Measurements from ENCODE around the gene REC8.
"Not testable (repeated sequence)": the region's sequence is repeated elsewhere in the genome, so short reads cannot be mapped to it uniquely, and the experiment has no call there.

The REC8 gene

GRCh38 chr14:24183014-24183481, 11.2 kb downstream of the REC8 start:
- DNase-seq (ENCODE audit: low read depth) = no peak

- no peak for DNase-seq (ENCODE audit: low read depth)
Measured at GRCh38 chr14:24184104-24184970, 12.5 kb downstream of the REC8 start.

DNA sequence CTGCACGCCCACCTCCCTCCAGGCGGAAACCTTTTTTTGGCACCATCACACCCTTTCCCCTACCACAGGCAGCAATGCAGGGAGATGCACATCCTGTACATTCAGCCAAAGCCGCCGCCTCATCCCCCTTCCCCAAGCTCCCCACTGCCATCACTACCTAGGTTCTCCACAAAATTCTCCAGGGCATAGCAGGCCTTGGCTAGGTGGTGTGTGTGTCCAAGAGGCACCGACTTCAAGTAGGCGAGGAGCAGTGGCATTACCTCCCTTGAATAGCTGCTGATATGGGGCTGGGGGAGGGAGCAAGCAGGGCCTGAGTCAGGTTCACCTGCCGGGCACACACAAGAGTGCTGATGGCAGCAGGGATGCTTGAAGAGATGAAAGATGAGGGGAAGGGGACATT, 13.1 kb downstream of the REC8 start:
- DNase-seq (ENCODE audit: low read depth) = no peak

GRCh38 chr14:24185741-24186140, 13.9 kb downstream of the REC8 start:
- no peak for DNase-seq (ENCODE audit: low read depth)

DNA sequence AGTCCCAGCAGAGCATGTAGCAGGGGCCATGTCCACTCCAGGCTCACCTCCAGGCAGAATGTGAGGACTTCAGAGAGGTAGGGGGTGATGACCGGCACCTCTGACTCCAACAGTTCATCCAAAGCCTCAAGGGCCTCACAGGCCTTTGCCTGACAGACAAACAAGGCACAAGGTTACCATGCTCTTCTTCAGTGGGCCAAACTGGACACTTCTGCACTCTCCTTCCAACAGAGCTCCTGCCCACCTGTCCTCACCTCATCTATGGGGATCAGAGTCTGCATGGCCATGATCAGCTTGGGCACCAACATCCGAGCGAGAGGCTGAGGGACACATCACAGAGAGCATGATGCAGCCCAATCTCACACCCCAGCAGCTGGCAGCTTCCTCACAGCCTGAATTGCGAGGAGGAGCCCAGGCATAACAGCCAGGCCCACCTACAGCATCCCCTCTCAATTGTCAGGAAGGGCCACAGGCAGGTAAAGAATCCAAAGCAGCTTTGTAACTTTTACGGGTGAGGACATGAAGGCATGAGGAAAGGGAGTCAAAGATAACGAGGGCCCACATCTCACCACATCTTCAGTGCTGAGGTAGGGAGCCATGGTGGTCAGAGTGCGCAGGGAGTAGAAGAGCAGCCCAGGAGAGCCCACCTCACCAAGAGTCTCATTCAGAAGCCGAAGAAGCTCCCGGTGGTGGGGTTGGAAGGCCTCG, 15.1 kb downstream of the REC8 start:
- DNase-seq (ENCODE audit: low read depth) = no peak

GRCh38 chr14:24187539-24187915, 15.6 kb downstream of the REC8 start:
- DNase-seq (ENCODE audit: low read depth) = no peak

DNA sequence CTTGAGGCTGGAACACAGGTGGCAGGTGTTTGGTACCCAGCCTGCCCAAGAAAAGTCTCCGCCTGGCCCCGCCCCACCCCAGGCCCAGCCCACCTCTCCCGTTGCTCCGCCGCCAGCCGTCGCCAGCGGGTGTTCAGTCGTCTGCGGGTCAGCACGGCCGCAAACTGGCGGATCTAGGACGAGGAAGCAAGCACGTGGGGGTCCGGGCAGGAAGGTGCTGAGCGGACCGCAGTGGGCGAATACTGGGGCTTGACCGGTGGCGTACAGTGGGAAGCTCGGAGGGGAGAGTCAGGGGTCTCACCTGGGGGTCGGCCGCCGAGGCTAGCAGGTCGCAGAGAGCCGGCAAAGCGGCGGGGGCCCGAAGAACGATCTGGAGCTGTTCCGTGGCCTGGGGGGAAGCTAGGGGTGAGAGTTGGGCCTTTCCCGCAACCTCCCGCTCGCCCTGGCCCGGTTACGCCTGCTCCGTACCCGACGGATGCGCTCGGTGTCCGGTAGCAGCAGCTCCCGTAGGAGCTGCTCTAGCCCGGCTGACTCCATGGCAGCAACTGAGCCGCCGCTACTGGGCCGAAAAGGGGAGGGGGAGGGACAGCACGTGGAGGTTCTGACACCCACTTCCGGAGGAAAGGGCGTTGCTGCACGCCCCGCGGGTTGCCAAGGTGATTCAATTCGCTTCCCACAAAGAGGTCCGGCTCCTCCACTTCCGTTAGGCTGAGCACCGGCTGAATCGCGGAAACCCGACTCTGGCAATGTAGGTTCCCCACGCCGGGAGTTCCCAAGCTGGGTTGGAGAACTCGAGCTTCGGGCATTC, 16.6 kb downstream of the REC8 start, which contains the start of gene IPO4:
TSS of gene IPO4 (minus strand) at position 566 of the 808 bp plus-strand sequence. CDS start at position 537, 29 bp downstream.
- DNase-seq (ENCODE audit: low read depth) = peak; percentile 95

DNA sequence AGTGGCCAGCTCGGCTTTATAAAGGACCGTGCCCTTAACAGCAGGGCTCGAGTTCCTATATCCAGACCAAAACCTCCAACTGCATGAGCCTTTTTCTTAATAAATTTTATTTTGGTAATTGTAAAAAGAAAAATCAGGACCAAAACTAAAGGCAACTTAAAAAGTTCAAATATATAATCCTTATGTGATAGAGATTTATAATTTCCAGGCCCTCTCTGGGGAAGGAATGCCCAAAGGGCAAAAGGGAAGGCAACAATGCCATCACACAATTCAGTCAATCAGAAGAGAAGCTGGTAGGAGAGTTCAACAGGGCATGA, 17.1 kb downstream of the REC8 start:
- DNase-seq (ENCODE audit: low read depth) = no peak

DNA sequence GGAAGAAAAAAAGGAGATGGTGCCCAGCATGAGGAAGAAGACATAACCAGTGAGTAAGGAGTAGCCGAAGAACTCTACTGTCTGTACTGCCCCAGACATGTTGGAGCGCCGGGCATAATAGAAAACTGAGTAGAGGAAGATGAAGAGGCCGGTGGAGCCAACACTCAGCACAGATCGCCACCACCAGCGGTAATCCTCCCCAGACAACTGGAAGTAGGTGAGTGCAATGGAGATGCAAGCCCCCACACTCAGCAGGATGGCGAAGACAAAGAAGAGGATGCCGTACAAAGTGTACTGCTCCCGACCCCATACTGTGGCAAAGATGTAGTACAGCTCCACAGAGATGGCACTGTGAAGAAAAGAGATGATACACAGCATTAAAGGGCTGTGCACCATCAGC, 17.6 kb downstream of the REC8 start:
- no peak for DNase-seq (ENCODE audit: low read depth)

DNA sequence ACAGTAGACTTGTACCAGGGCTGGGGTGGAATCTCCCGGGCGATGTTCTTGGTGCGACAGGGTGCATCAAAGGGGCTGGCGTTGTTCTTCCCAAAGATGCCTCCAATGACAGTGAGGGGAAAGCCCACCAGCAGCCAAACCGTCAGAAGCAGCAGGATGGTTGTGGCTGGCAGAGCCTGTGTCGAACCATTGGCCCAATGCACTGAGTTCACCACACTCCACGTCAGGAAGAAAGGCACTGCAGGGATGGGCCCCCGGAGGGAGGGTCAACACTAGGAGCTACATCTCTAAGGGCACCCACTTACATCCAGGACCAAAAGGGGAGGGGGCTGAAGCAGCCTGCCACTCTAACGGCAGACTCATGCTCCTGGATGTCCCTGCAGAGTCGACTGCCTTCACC, 18.5 kb downstream of the REC8 start:
- no peak for DNase-seq (ENCODE audit: low read depth)

- DNase-seq (ENCODE audit: low read depth) = no peak
Measured at GRCh38 chr14:24192933-24193332, 21.1 kb downstream of the REC8 start.

DNA sequence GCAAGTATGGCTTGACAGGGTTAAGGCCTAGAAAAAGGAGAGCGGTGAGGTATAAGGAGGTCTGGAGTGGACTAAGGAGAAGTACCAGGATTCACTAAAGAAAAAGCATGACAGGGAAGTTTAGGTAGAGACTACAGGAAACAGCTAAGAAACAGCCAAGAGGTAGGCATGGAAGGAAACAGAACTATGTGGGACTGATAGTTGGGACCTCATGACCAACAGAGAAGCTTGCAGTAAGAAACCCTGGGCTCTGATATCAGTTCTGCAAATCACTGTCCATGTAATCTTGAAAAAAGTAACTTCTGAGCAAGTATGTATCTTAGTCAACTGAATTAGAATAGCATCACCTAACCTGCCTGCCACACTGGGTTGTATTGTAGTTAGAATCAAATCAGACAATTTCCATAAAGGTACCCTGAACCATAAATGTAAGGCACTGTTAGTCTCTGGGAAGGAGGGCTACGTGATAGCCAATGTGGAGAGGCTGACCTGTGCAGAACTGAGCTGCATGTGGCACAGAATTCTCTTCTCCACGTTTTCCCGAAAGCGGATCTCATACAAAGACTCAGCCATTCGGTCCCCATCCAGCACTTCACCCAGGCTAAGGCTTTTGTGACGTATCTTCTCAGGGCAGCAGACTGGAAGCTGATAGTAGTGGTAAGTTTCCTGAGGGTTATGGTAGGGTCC, 22.4 kb downstream of the REC8 start:
- DNase-seq (ENCODE audit: low read depth) = no peak

GRCh38 chr14:24194873-24195185, 22.9 kb downstream of the REC8 start:
- DNase-seq (ENCODE audit: low read depth) = no peak

DNA sequence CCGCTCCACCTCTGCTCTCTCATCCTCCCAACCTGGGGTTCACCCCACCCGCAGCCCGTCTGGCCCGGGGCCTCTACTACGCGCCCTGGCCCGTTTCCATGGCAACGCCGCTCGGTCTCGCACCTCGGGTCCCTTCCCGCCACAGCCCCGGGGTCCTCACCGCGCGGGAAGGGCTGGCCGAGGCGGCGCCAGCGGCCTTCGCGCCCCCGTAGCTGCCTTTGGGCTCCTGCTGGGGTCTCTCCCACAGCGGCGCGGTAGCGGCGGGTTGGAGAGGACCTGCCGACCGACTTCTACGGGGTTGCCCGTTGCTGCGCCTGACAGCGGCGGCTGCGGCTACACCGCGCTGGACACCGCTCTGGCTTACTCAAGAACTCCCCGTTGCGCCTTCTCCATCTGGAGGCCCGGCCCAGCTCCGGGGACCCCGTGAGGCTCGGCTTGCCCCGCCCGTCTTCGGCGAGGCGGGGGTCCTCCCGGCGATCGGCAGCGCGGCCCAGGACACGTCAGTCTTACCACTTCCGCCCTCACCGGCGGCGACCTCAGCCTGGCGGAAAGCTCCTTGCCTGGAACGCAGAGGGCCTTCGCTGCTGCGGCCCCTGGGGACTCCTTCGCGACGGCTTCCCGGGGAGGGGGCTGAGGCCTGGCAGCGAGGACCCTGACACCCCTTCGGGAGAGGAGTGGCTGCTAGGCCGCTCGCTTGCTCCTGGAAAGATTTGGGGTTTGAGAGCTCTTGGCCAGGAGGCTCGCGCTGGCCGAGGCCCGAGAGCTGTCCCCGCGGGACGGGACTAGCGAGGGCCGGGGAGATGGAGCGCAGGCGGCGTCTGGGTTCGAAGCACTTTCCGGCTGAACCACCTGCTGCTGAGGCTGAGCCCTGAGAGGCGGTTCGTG, 23.5 kb downstream of the REC8 start, which contains the start of gene TM9SF1:
TSS of gene TM9SF1 (minus strand) at position 256 of the 885 bp plus-strand sequence. CDS start 422 bp downstream, outside the sequence.
- DNase-seq (ENCODE audit: low read depth) = peak; percentile 77

DNA sequence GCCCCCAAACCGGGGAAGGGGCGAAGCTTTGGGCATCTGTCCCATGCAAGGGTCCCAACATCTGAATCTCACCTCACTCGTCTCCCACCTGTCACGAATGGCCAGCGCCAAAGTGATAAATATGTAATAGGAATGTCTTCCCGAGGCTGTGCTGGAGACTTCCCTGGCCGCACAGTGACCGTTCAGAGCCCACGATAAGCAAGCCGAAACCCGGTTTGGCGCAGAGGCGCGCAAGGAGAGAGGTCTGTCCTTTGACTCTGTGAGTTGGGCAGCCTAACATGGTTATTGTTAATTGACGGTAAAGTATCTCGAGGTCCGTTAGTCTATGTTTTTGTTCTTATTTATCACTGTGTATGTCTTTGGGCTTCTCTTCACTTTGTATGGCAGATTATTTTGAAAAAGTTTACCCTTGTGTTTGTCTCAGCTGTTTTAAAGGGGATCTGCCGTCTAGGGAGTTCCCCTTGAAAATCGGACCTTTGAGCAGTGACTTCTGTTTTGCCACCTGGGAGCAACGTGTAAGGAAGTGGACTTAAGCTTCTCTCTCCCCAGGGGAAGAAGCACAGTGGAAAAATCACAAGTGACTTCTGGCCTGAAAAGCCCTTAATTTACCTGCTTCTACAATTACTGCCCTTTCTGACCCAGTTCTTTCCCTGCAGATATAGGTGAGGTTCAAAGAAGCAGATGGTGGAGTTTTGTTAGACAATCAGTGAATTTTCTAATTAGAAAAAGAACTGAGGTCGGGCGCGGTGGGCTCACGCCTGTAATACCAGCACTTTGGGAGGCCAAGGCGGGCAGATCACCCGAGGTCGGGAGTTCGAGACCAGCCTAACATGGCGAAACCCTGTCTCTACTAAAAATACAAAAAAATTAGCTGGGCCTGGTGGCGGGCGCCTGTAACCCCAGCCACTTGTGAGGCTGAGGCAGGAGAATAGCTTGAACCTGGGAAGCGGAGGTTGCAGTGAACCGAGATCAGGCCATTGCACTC, 24.5 kb downstream of the REC8 start:
- no peak for DNase-seq (ENCODE audit: low read depth)

- DNase-seq (ENCODE audit: low read depth) = no peak
Measured at GRCh38 chr14:24197056-24197450, 25.2 kb downstream of the REC8 start.

- no peak for DNase-seq (ENCODE audit: low read depth)
Measured at GRCh38 chr14:24198814-24199524, 27.1 kb downstream of the REC8 start.

DNA sequence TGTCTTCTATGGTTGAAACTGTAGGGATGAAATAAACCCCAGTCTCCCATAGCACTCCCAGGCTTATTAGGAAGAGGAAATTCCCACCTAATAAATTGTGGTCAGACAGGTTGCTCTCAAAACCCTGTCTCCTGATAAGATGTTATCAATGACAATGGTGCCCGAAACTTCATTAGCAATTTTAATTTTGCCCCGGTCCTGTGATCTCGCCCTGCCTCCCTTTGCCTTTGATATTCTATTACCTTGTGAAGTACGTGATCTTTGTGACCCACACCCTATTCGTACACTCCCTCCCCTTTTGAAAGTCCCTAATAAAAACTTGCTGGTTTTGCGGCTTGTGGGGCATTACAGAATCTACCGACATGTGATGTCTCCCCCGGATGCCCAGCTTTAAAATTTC, 30.7 kb downstream of the REC8 start:
- DNase-seq (ENCODE audit: low read depth) = not testable (repeated sequence)
